Ramos (cell line): Measurements from ENCODE around the gene DAPK2.

Experiments used
- in situ Hi-C: fragments of 300-500 bp; cut with MboI; formaldehyde crosslinking; loops from one replicate; pipeline ENCODE4 v1.14.3; 2022; ENCODE audit warnings: low sequenced_read_pairs; ENCODE audit not compliant: unreplicated experiment

Gene DAPK2

GRCh38 chr15:63946524-63947065, 99.7 kb downstream of the DAPK2 start:
- in situ Hi-C loops, result no loop called here

GRCh38 chr15:63945838-63946298, 100.4 kb downstream of the DAPK2 start:
- in situ Hi-C loops, result no loop called here

- in situ Hi-C loops, result no loop called here
Measured at GRCh38 chr15:63945007-63945788, 101.1 kb downstream of the DAPK2 start.

- in situ Hi-C loops, result no loop called here
Measured at GRCh38 chr15:63944681-63944955, 101.7 kb downstream of the DAPK2 start.

GRCh38 chr15:63943829-63944680, 102.2 kb downstream of the DAPK2 start:
- in situ Hi-C loops, result no loop called here

- in situ Hi-C loops, result no loop called here
Measured at GRCh38 chr15:63942486-63943365, 103.6 kb downstream of the DAPK2 start.

- in situ Hi-C loops, result no loop called here
Measured at GRCh38 chr15:63941698-63942465, 104.4 kb downstream of the DAPK2 start.

- in situ Hi-C loops, result no loop called here
Measured at GRCh38 chr15:63940966-63941620, 105.2 kb downstream of the DAPK2 start.

- in situ Hi-C loops, result no loop called here
Measured at GRCh38 chr15:63939531-63940130, 106.7 kb downstream of the DAPK2 start.

- in situ Hi-C loops, result no loop called here
Measured at GRCh38 chr15:63938486-63939061, 107.7 kb downstream of the DAPK2 start.

- in situ Hi-C loops, result no loop called here
Measured at GRCh38 chr15:63933522-63933921, 112.8 kb downstream of the DAPK2 start.

GRCh38 chr15:63931556-63931955, 114.7 kb downstream of the DAPK2 start:
- in situ Hi-C loops, result no loop called here

- in situ Hi-C loops, result no loop called here
Measured at GRCh38 chr15:63930034-63930433, 116.3 kb downstream of the DAPK2 start.

- in situ Hi-C loops, result no loop called here
Measured at GRCh38 chr15:63928185-63928842, 118.0 kb downstream of the DAPK2 start.

- in situ Hi-C loops, result no loop called here
Measured at GRCh38 chr15:63923993-63924950, 122.0 kb downstream of the DAPK2 start.

GRCh38 chr15:63922916-63923315, 123.4 kb downstream of the DAPK2 start:
- in situ Hi-C loops, result no loop called here
